PC-9 (cell line): ENCODE measurements around the gene MOGAT1.

Experiments
- EZH2 ChIP-seq: fragments of 200-600 bp; sonication (generic); IDR thresholded peaks from 2 replicates; pipeline ENCODE4 v1.8.0; 2017; ENCODE audit warnings: antibody characterized with exemption, low read depth
- TF ChIP-seq, protein P1 (sequence below): fragments of 200-600 bp; sonication (generic); conservative IDR thresholded peaks from 2 replicates; pipeline ENCODE4 v1.6.1; 2017; ENCODE audit warnings: mixed run types, antibody characterized with exemption, mild to moderate bottlenecking, moderate library complexity

DNA sequence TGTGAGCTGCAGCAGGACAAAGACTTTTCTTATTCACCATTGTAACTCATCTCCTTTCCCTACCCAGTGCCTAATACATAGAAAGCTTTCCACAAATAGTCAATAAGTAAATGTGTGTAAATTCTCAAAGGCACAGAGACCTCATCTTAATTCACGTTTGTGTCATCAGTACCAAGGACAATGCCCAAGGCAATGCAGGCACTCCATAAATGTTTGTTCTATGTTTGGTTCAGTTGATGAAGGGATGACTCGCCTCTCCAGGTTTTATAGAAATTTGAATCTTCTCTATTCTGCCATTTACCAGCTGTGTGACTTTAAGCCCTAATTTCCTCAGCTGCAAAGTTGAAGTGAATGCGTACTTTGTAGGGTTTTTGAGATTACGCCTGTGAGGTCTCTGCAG is 2.1 kb upstream of the MOGAT1 start:
- TF ChIP-seq EZH2 = no peak
- TF ChIP-seq, protein P1, sequence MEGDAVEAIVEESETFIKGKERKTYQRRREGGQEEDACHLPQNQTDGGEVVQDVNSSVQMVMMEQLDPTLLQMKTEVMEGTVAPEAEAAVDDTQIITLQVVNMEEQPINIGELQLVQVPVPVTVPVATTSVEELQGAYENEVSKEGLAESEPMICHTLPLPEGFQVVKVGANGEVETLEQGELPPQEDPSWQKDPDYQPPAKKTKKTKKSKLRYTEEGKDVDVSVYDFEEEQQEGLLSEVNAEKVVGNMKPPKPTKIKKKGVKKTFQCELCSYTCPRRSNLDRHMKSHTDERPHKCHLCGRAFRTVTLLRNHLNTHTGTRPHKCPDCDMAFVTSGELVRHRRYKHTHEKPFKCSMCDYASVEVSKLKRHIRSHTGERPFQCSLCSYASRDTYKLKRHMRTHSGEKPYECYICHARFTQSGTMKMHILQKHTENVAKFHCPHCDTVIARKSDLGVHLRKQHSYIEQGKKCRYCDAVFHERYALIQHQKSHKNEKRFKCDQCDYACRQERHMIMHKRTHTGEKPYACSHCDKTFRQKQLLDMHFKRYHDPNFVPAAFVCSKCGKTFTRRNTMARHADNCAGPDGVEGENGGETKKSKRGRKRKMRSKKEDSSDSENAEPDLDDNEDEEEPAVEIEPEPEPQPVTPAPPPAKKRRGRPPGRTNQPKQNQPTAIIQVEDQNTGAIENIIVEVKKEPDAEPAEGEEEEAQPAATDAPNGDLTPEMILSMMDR = no peak
